Hematopoietic multipotent progenitor cell treated with erythropoietin and hydrocortisone succinate and interleukin-3 and kit ligand, for 17 days (in vitro differentiated cells): Measurements from ENCODE around the gene PARP1.
"Not testable (repeated sequence)": the region's sequence is repeated elsewhere in the genome, so short reads cannot be mapped to it uniquely, and the experiment has no call there.

Source experiments
- DNase-seq: peaks from one replicate; pipeline ENCODE4 v3.0.0-alpha.2; 2015; ENCODE audit warnings: low spot score

PARP1 gene

GRCh38 chr1:226428791-226429461 is 21.0 kb upstream of the PARP1 start:
- no peak for DNase-seq

DNA sequence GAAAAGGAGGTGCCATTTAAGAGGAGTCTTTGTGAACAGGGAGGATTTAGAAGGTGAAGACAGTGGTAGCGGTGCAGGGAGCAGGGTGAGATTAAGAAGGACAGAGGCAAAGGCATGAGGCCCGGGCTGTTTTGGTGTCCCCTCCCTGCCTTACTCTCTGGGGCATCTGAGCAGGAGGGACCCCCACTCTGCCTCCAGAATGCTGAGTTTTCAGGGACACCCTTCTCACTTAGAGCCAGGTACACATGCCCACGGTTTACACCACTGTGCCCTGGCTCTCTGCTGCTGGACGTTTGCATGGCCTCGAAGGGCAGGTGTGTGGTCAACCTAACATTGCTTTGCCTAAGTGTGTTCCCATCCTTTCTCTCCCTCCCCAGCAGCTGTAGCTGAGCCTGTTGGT is 20.5 kb upstream of the PARP1 start:
- DNase-seq, result no peak

DNA sequence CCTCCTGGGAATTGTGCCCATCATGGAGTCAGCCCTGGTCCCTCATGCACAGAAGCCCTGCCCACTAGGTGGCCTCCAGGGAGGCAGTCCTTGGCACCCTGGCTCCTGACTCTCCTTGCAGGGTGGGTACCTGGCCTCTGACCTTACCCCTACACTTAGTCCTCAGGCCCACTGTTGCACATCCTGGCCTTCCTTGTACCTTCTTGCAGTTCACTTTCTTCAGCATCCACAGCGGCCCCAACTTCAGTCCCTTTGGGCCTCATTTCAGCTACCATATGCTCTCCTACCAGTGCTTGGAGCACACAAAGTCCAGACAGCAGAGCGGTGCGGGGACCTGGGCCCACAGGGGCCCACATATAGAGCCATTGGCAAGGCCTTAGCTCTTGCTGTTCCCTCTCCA is 19.2 kb upstream of the PARP1 start:
- DNase-seq, result no peak

DNA sequence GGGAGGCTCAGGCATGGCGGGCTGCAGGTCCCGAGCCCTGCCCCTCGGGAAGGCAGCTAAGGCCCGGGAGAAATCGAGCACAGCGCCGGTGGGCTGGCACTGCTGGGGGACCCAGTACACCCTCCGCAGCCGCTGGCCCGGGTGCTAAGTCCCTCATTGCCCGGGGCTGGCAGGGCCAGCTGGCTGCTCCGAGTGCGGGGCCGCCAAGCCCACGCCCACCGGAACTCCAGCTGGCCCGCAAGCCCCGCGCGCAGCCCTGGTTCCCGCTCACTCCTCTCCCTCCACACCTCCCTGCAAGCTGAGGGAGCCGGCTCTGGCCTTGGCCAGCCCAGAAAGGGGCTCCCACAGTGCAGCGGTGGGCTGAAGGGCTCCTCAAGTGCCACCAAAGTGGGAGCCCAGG is 18.5 kb upstream of the PARP1 start:
- not testable (repeated sequence) for DNase-seq

- DNase-seq, result no peak
These were observed 17.6 kb upstream of the PARP1 start for GRCh38 chr1:226425431-226426031.

DNA sequence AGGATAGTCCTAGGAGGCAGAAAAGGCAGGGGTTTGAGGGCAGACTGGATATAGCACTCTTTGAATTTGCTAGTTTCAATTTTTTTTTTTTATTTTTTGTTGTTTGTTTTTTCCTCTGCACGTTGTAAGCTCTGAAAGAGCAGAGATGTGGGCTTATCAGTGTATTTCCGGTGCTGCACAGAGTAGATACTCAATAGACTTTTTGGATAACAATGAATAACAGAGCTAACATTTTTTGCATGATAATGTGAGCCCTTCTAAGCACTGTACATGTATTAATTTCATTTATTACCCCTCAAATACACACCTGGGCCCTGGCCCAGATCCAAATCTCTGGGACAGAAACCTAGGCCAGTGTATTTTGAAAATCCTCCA is 17.1 kb upstream of the PARP1 start:
- no peak for DNase-seq

GRCh38 chr1:226424221-226425003 is 16.5 kb upstream of the PARP1 start:
- DNase-seq, result no peak

GRCh38 chr1:226422478-226422877 is 14.6 kb upstream of the PARP1 start:
- DNase-seq, result no peak

- DNase-seq, result no peak
These were observed 13.0 kb upstream of the PARP1 start for GRCh38 chr1:226420897-226421296.

GRCh38 chr1:226420328-226420727 is 12.4 kb upstream of the PARP1 start:
- no peak for DNase-seq

GRCh38 chr1:226419284-226420029 is 11.6 kb upstream of the PARP1 start:
- DNase-seq, result no peak

DNA sequence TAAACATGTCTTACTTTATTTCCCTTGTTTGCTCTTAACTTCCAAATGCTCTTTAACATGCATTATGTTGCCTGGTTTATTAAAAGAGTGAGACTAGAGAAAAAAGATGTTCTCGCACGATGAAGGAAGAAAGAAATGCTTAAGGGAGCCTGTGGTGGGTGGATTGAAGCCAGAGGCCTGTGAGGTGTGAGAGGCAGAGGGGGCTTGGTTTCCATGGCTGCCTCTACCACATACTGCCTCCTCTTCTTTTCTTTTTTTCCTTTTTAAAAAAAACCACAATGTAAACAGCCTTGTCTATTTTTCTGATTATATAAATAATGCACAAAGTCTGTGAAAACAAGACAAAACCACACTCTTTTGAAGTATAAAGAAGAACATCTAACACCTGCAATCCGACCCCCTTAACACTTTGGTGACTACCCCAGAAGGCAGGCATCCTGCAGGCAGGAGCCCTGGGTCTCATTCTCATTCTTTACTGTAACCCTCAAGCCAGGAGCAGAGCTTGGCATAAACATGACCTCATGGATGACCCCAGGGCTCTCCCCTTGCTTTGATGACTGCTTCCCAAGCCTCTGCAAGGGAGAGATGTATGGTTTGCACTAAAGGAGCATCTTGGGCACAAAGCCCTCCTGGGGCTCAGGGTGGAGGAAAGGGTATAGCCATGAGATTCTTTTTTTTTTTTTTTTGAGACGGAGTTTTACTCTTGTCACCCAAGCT is 10.1 kb upstream of the PARP1 start:
- no peak for DNase-seq

- no peak for DNase-seq
These were observed 9.5 kb upstream of the PARP1 start for GRCh38 chr1:226417350-226417749.

DNA sequence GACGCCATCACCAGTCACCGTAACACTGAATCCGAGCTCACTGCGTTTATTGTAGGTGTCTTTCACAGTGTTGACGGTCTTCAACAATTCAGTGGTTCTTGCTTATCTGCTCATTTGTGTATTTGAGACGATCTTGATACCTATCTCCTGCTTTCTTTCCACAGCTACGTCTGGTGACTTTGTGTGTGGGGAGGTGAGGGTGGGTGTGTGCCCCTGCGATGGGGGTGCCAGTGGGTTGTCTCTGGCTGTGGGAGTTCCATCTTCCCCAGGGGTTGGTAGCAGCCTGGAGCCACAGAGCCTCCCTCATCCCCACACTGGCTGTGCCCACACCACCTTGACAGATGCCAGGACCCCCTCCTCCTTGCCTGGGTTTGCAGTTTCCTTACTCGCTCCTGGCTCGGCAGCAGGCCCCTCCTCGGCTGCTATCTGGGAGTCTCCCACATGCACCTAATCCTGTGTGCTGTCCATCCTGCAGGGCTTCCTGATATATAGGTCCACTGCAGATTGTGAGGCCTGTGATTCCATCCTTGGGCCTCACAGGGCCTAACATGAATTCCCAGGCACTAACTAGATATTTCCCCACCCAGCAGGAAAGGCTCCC is 6.3 kb upstream of the PARP1 start:
- no peak for DNase-seq

DNA sequence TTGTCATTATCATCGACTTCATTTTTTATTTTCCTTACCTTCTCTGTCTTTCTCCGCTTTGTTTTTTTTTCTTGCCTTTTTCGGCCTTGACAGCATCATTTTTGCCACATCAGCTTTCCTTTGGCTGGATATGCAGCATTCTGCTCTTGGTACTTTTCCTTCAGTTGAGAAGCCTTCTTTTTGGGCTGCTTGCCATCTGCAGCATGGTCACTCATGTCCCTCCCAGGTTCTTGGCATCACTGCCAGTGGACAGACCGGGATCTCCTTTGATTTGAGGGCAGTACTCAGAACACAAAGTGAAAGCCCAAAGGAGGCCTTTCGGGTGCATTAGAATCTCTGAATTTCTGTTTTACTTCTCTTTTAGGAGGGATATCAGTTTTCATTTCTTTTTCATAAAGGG is 3.7 kb upstream of the PARP1 start:
- no peak for DNase-seq

DNA sequence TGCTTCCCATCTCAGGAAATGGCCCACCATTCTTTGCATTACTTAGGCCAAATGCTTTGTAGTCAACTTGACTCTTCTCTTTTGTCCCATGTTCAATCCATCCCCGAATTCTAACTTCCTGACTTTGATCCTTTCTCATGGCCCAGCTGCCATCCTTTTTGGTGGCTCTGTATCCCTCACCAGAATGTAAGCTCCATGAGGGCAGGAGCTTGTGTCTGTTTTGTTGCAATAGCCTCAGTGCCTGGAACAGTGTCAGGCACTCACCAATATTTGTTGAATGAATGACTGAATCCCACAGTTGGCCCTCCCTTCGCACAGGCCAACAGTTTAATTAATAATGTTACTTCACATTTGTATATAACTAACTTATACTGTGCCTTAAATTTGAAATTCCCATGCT is 3.1 kb upstream of the PARP1 start:
- DNase-seq, result no peak

DNA sequence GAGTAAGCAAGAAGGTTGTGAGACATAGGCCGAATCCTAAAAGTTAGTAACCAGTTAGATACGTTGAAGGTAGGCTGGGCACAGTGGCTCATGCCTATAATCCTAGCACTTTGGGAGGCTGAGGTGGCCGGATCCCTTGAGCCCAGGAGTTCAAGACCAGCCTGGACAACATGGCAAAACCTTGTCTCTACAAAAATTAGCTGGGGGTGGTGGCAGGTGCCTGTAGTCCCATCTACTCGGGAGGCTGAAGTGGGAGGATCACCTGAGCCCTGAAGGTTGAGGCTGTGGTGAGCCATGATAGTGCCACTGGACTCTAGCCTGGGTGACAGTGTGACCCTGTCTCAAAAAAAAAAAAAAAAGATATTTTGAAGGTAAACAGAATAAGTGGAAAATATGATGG is 1.5 kb upstream of the PARP1 start:
- no peak for DNase-seq

DNA sequence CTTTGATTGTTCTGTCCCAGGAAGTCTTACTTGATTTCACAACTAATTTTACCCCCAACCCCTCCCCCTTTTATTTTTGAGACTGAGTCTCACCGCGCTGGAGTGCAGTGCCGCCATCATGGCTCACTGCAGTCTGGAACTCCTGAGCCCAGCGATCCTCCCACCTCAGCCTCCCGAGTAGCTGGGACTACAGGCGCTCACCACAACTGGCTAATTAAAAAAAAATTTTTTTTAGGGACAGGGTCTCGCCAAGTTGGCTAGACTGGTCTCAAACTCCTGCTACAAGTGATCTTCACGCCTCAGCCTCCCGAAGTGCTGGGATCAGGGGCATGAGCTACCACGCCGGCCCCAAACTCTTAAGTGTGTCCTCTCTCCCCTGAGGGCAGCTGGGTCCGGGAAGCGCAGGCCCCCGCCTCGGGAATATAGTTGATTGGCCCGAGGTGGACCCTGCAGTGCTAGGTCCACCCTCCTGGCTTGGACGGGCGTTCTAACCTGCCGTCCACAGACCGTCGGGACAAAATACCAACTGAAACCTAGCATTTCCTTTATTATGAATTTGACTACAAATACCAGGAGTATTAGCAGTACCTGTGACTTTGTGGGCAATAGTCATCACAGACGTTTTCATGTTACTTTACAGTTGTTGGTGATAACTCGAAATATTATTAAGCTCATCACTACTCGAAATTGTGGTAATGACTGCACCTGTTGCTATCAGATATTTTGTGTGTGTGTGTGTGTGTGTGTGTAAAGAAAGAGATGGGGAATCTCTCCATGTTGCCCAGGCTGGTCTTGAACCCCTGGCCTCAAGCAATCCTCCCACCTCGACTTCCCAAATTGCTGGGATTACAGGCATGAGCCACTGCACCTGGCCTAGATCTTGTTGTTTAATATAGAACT is 642 bp upstream of the PARP1 start:
- DNase-seq, result no peak

GRCh38 chr1:226407199-226407496 is 745 bp downstream of the PARP1 start:
- DNase-seq, result peak; percentile 14

- peak; percentile 37 for DNase-seq
These were observed 1.5 kb downstream of the PARP1 start for GRCh38 chr1:226406401-226406881.
